Measurements from ENCODE around the gene IGDCC3.

Gene IGDCC3

DNA sequence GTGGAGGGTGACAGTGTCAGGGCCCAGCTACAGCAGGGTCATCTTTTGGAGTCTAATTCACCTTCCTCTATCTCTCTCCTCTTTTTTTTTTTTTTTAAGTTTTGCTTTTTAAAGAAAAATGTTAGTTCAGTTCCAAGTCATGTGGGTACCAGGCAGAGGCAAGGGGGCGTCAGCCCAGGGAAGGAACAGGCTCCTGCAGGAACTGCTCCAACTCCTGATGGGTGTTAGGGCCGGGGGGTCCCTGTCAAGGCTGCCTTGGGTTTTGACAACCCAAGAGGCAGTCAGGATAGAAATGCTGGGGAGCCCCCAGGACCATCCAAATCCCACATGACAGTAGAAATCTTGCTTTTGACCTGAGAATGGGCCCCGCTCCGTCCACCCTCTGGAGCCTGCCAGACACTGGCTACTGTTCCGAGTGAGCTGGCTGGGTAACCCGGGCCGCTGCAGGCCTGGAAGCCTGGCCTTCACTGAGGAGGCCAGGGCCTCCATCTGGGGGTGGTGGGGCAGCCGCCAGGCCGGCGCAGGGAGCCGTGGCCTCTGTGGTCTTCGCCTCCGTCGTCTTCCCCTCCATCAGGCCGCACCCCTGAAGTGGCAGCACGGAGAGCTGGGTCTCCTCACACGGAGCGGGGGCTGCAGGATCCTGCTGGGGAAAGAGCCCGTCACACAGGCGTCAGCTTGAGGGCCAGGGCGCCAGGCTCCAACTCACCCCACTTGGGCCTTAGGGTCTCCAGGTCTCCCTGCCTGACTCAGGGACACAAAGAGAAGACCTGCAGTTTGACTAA lies 49.1 kb downstream of the IGDCC3 start:
- Histone ChIP-seq H3K4me2 (ENCODE audit: low read depth, low read length, poor library complexity, severe bottlenecking) (no peak overlapping the region), H3K4me3 (ENCODE audit: insufficient read depth, low read length, poor library complexity, severe bottlenecking) (no peak overlapping the region)
- TF ChIP-seq, protein P1, sequence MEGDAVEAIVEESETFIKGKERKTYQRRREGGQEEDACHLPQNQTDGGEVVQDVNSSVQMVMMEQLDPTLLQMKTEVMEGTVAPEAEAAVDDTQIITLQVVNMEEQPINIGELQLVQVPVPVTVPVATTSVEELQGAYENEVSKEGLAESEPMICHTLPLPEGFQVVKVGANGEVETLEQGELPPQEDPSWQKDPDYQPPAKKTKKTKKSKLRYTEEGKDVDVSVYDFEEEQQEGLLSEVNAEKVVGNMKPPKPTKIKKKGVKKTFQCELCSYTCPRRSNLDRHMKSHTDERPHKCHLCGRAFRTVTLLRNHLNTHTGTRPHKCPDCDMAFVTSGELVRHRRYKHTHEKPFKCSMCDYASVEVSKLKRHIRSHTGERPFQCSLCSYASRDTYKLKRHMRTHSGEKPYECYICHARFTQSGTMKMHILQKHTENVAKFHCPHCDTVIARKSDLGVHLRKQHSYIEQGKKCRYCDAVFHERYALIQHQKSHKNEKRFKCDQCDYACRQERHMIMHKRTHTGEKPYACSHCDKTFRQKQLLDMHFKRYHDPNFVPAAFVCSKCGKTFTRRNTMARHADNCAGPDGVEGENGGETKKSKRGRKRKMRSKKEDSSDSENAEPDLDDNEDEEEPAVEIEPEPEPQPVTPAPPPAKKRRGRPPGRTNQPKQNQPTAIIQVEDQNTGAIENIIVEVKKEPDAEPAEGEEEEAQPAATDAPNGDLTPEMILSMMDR (IDR thresholded peaks at IDR 0.05; ENCODE audit: insufficient read depth, low read length, poor library complexity, severe bottlenecking), result no peak
- no peak for TF ChIP-seq EZH2phosphoT487 (conservative IDR thresholded peaks at IDR 0.05; ENCODE audit: low read length)

DNA sequence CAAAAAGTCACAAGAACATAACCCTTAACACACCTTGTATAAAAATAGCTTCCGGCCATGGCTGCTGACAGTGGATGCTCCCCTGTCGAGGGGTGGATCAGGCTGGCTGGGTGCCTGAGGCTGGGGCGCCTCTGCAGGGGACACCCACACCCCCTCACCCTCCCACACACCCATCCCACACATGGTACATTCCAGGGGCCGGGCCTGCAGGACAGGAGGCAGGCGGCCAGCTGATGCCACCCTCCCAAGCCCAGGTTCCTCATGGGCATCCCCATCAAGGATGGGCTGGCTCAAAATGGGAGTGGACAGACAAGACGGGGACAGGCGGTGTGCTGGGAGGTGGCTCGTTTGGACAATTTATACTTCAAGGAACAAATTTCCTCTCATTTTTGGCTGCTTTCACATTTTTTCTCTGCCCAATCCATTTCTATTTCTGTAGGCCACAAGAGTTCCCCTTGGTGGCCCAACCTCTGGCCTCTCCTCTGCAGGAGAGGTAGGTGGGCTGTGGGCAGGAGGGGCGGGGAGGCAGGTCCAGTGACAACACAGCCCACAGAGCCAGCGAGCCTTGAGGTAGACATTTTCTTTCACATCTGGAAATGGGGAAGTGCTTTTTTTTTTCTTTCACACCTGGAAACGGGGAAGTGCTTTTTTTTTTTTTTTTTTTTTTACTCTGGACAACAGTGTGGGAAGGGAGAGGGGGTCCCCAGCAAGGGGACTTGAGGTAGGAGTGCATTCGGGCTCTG lies 50.0 kb downstream of the IGDCC3 start:
- Histone ChIP-seq H3K36me3 (ENCODE audit: low read length) (no peaks in the 10 kb centered on the region), H3K4me3 (ENCODE audit: insufficient read depth, low read length, poor library complexity, severe bottlenecking) (no peak overlapping the region), H3K9ac (ENCODE audit: low read length) (no peak overlapping the region), H2AFZ (ENCODE audit: low read depth, low read length, severe bottlenecking) (no peak overlapping the region), H3F3A (ENCODE audit: insufficient read depth) (no peaks in the 10 kb centered on the region), H3K27ac (ENCODE audit: low read depth, low read length) (no peak overlapping the region), H3K79me2 (ENCODE audit: insufficient read depth, low read length) (no peaks in the 10 kb centered on the region), H3K9me2 (replicated peaks; ENCODE audit: insufficient read depth, low read length) (no peaks in the 10 kb centered on the region), H4K20me1 (ENCODE audit: low read depth, low read length) (no peaks in the 10 kb centered on the region), H3K27me3 (ENCODE audit: low read length) (no peaks in the 10 kb centered on the region), H3K4me2 (ENCODE audit: low read depth, low read length, poor library complexity, severe bottlenecking) (no peak overlapping the region), H3K9me3 (ENCODE audit: insufficient read depth, low read length) (no peaks in the 10 kb centered on the region)
- TF ChIP-seq, protein P1 (IDR thresholded peaks at IDR 0.05; ENCODE audit: insufficient read depth, low read length, poor library complexity, severe bottlenecking), result no peak
- TF ChIP-seq EZH2phosphoT487 (conservative IDR thresholded peaks at IDR 0.05; ENCODE audit: low read length), result no peak

More for the DNA sequence above, 49.1 kb downstream of the IGDCC3 start:
- Histone ChIP-seq H4K20me1 (ENCODE audit: low read depth, low read length) (no peaks in the 10 kb centered on the region), H3K9me2 (replicated peaks; ENCODE audit: insufficient read depth, low read length) (no peaks in the 10 kb centered on the region), H3K36me3 (ENCODE audit: low read length) (no peaks in the 10 kb centered on the region), H3F3A (ENCODE audit: insufficient read depth) (no peaks in the 10 kb centered on the region), H3K9ac (ENCODE audit: low read length) (no peak overlapping the region), H3K79me2 (ENCODE audit: insufficient read depth, low read length) (no peaks in the 10 kb centered on the region), H3K9me3 (ENCODE audit: insufficient read depth, low read length) (no peaks in the 10 kb centered on the region), H3K27me3 (ENCODE audit: low read length) (no peaks in the 10 kb centered on the region), H2AFZ (ENCODE audit: low read depth, low read length, severe bottlenecking) (no peak overlapping the region), H3K27ac (ENCODE audit: low read depth, low read length) (no peak overlapping the region)

DNA sequence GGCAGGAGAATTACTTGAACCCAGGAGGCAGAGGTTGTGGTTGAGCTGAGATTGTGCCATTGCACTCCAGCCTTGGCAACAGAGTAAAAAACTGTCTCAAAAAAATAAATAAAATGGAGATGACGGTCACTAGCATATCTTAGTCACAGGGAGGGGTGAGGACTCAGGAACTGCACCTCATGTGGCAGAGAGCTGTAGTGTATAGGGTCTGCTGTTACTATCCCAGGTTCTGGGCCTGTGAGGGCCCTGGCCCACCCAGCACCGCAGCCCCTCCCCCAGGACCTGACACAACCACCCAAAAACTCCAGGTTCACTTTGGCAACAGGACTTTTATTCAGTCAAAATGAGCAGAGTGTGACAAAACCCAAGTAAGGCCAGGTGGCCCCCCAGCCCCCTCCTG lies 51.0 kb downstream of the IGDCC3 start:
- Histone ChIP-seq H3K36me3 (ENCODE audit: low read length) (no peaks in the 10 kb centered on the region), H3K9ac (ENCODE audit: low read length) (no peak overlapping the region), H4K20me1 (ENCODE audit: low read depth, low read length) (no peaks in the 10 kb centered on the region), H3K27me3 (ENCODE audit: low read length) (no peaks in the 10 kb centered on the region), H3K79me2 (ENCODE audit: insufficient read depth, low read length) (no peaks in the 10 kb centered on the region), H3K9me2 (replicated peaks; ENCODE audit: insufficient read depth, low read length) (no peaks in the 10 kb centered on the region), H2AFZ (ENCODE audit: low read depth, low read length, severe bottlenecking) (no peak overlapping the region), H3K4me2 (ENCODE audit: low read depth, low read length, poor library complexity, severe bottlenecking) (no peak overlapping the region), H3K9me3 (ENCODE audit: insufficient read depth, low read length) (no peaks in the 10 kb centered on the region), H3K27ac (ENCODE audit: low read depth, low read length) (no peak overlapping the region), H3F3A (ENCODE audit: insufficient read depth) (no peaks in the 10 kb centered on the region), H3K4me3 (ENCODE audit: insufficient read depth, low read length, poor library complexity, severe bottlenecking) (no peak overlapping the region)
- TF ChIP-seq, protein P1 (IDR thresholded peaks at IDR 0.05; ENCODE audit: insufficient read depth, low read length, poor library complexity, severe bottlenecking), result no peak
- no peak for TF ChIP-seq EZH2phosphoT487 (conservative IDR thresholded peaks at IDR 0.05; ENCODE audit: low read length)
